BLaER1 (cell line): ENCODE data around the gene MOK.
"Not testable (repeated sequence)": the region's sequence is repeated elsewhere in the genome, so short reads cannot be mapped to it uniquely, and the experiment has no call there.

Experiments
- H3K27ac ChIP-seq: shearing (Covaris generic); formaldehyde crosslinking; 2 replicates; pipeline ENCODE4 v1.8.1; 2022
- H3K27me3 ChIP-seq: shearing (Covaris generic); formaldehyde crosslinking; 2 replicates; pipeline ENCODE4 v1.8.1; 2022
- H3K36me3 ChIP-seq: shearing (Covaris generic); formaldehyde crosslinking; 2 replicates; pipeline ENCODE4 v1.8.1; 2022
- H3K4me1 ChIP-seq: shearing (Covaris generic); formaldehyde crosslinking; 2 replicates; pipeline ENCODE4 v1.8.1; 2022
- H3K4me2 ChIP-seq: shearing (Covaris generic); formaldehyde crosslinking; 2 replicates; pipeline ENCODE4 v1.8.1; 2022
- H3K4me3 ChIP-seq: shearing (Covaris generic); formaldehyde crosslinking; 2 replicates; pipeline ENCODE4 v1.8.1; 2022
- H3K9ac ChIP-seq: shearing (Covaris generic); formaldehyde crosslinking; 2 replicates; pipeline ENCODE4 v1.8.1; 2022
- H3K9me3 ChIP-seq: shearing (Covaris generic); formaldehyde crosslinking; 2 replicates; pipeline ENCODE4 v1.8.1; 2022
- H4K20me1 ChIP-seq: shearing (Covaris generic); formaldehyde crosslinking; 2 replicates; pipeline ENCODE4 v1.8.1; 2022
- Cebpa-rat ChIP-seq: shearing (Covaris generic); IDR thresholded peaks from 2 replicates; pipeline ENCODE4 v1.8.1; 2022

The MOK gene

GRCh38 chr14:102342238-102342637 is 37.3 kb upstream of the MOK start:
- Histone ChIP-seq H3K36me3 (peaks cover 100% of the 10 kb centered on the region), H3K27ac (no peak overlapping the region), H3K4me1 (no peaks in the 10 kb centered on the region), H3K4me3 (no peak overlapping the region), H4K20me1 (0 out of 2 replicates have a peak, but pooled peaks cover 9% of the 10 kb centered on the region), H3K9ac (no peak overlapping the region), H3K4me2 (no peak overlapping the region), H3K27me3 (no peaks in the 10 kb centered on the region), H3K9me3 (no peaks in the 10 kb centered on the region)
- no peak for TF ChIP-seq Cebpa-rat

GRCh38 chr14:102341566-102341965 is 36.6 kb upstream of the MOK start:
- no peak overlapping the region for H3K4me2 ChIP-seq
- no peak overlapping the region for H3K9ac ChIP-seq
- no peaks in the 10 kb centered on the region for H3K9me3 ChIP-seq
- H3K4me3 ChIP-seq: no peak overlapping the region
- peaks cover 100% of the 10 kb centered on the region for H3K36me3 ChIP-seq
- no peak overlapping the region for H3K27ac ChIP-seq
- TF ChIP-seq Cebpa-rat: no peak
- no peaks in the 10 kb centered on the region for H3K27me3 ChIP-seq
- 0 out of 2 replicates have a peak, but pooled peaks cover 9% of the 10 kb centered on the region for H4K20me1 ChIP-seq
- no peaks in the 10 kb centered on the region for H3K4me1 ChIP-seq

GRCh38 chr14:102338724-102339123 is 33.8 kb upstream of the MOK start:
- H3K9me3 ChIP-seq: no peaks in the 10 kb centered on the region
- H3K4me1 ChIP-seq: no peaks in the 10 kb centered on the region
- H3K27ac ChIP-seq: no peak overlapping the region
- H3K36me3 ChIP-seq: peaks cover 100% of the 10 kb centered on the region
- H4K20me1 ChIP-seq: no peaks in the 10 kb centered on the region
- H3K4me3 ChIP-seq: no peak overlapping the region
- H3K27me3 ChIP-seq: no peaks in the 10 kb centered on the region
- TF ChIP-seq Cebpa-rat: no peak
- H3K9ac ChIP-seq: no peak overlapping the region
- no peak overlapping the region for H3K4me2 ChIP-seq

- H3K27ac ChIP-seq: no peak overlapping the region
- no peaks in the 10 kb centered on the region for H3K4me1 ChIP-seq
- no peak overlapping the region for H3K9ac ChIP-seq
- no peak overlapping the region for H3K4me3 ChIP-seq
- H3K36me3 ChIP-seq: peaks cover 91% of the 10 kb centered on the region
- no peak for TF ChIP-seq Cebpa-rat
- H4K20me1 ChIP-seq: no peaks in the 10 kb centered on the region
- H3K4me2 ChIP-seq: no peak overlapping the region
- no peaks in the 10 kb centered on the region for H3K9me3 ChIP-seq
- H3K27me3 ChIP-seq: no peaks in the 10 kb centered on the region
These were observed 30.2 kb upstream of the MOK start for GRCh38 chr14:102335163-102335562.

GRCh38 chr14:102333795-102334705 is 29.1 kb upstream of the MOK start:
- Histone ChIP-seq H3K36me3 (peaks cover 86% of the 10 kb centered on the region), H3K4me2 (no peak overlapping the region), H3K4me1 (no peaks in the 10 kb centered on the region), H3K9me3 (no peaks in the 10 kb centered on the region), H3K27ac (no peak overlapping the region), H3K27me3 (no peaks in the 10 kb centered on the region), H3K4me3 (no peak overlapping the region), H3K9ac (no peak overlapping the region), H4K20me1 (no peaks in the 10 kb centered on the region)
- TF ChIP-seq Cebpa-rat: no peak

GRCh38 chr14:102333390-102333789 is 28.4 kb upstream of the MOK start:
- H4K20me1 ChIP-seq: no peaks in the 10 kb centered on the region
- no peaks in the 10 kb centered on the region for H3K4me1 ChIP-seq
- no peak overlapping the region for H3K27ac ChIP-seq
- peaks cover 85% of the 10 kb centered on the region for H3K36me3 ChIP-seq
- TF ChIP-seq Cebpa-rat: no peak
- no peak overlapping the region for H3K4me2 ChIP-seq
- H3K27me3 ChIP-seq: no peaks in the 10 kb centered on the region
- no peak overlapping the region for H3K9ac ChIP-seq
- no peaks in the 10 kb centered on the region for H3K9me3 ChIP-seq
- H3K4me3 ChIP-seq: no peak overlapping the region

- H3K27me3 ChIP-seq: no peaks in the 10 kb centered on the region
These were observed 25.8 kb upstream of the MOK start for GRCh38 chr14:102330806-102331205.

GRCh38 chr14:102329381-102329780 is 24.4 kb upstream of the MOK start:
- H3K36me3 ChIP-seq: peaks cover 76% of the 10 kb centered on the region
- not testable (repeated sequence) for H3K27me3 ChIP-seq, H3K9me3 ChIP-seq, H4K20me1 ChIP-seq, H3K9ac ChIP-seq, H3K4me3 ChIP-seq, H3K27ac ChIP-seq, H3K4me1 ChIP-seq, H3K4me2 ChIP-seq

More at GRCh38 chr14:102330806-102331205, 25.8 kb upstream of the MOK start:
- Histone ChIP-seq H3K4me2 (no peak overlapping the region), H3K9me3 (no peaks in the 10 kb centered on the region), H3K27ac (no peak overlapping the region), H4K20me1 (no peaks in the 10 kb centered on the region), H3K9ac (no peak overlapping the region), H3K4me1 (no peaks in the 10 kb centered on the region), H3K4me3 (no peak overlapping the region), H3K36me3 (peaks cover 78% of the 10 kb centered on the region)
- no peak for TF ChIP-seq Cebpa-rat

GRCh38 chr14:102326583-102326982 is 21.6 kb upstream of the MOK start:
- no peaks in the 10 kb centered on the region for H4K20me1 ChIP-seq
- H3K9me3 ChIP-seq: no peaks in the 10 kb centered on the region
- TF ChIP-seq Cebpa-rat: no peak
- H3K36me3 ChIP-seq: peaks cover 59% of the 10 kb centered on the region
- H3K9ac ChIP-seq: no peak overlapping the region
- no peaks in the 10 kb centered on the region for H3K27me3 ChIP-seq
- H3K4me2 ChIP-seq: no peak overlapping the region
- H3K4me3 ChIP-seq: no peak overlapping the region
- H3K4me1 ChIP-seq: peaks cover 13% of the 10 kb centered on the region
- no peak overlapping the region for H3K27ac ChIP-seq

- Histone ChIP-seq H3K9ac (no peak overlapping the region), H3K4me1 (peaks cover 19% of the 10 kb centered on the region), H3K36me3 (peaks cover 53% of the 10 kb centered on the region)
These were observed 20.9 kb upstream of the MOK start for GRCh38 chr14:102325791-102326345.

More at GRCh38 chr14:102325791-102326345, 20.9 kb upstream of the MOK start:
- Histone ChIP-seq H4K20me1 (no peaks in the 10 kb centered on the region), H3K27me3 (no peaks in the 10 kb centered on the region), H3K27ac (no peak overlapping the region), H3K9me3 (no peaks in the 10 kb centered on the region), H3K4me3 (no peak overlapping the region), H3K4me2 (no peak overlapping the region)
- no peak for TF ChIP-seq Cebpa-rat
